NB4 (cell line): Measurements from ENCODE around the gene CAP2.

Experiments
- DNase-seq: peaks from one replicate; pipeline ENCODE4 v3.0.0; 2010; ENCODE audit warnings: low read depth
- H3K4me3 ChIP-seq: one replicate; pipeline ENCODE4 v1.5.1; 2011; ENCODE audit warnings: mild to moderate bottlenecking, low read depth, low read length, moderate library complexity
- CTCF ChIP-seq: IDR thresholded peaks from one replicate; pipeline ENCODE4 v1.5.1; 2012; ENCODE audit warnings: low read depth, low read length
- MAX ChIP-seq: IDR thresholded peaks from 2 replicates; pipeline ENCODE4 v1.6.1; 2011; ENCODE audit warnings: low read depth, low read length
- MYC ChIP-seq: IDR thresholded peaks from 2 replicates; pipeline ENCODE4 v1.6.1; 2011; ENCODE audit warnings: low read depth, low read length
- POLR2A ChIP-seq: IDR thresholded peaks from 2 replicates; pipeline ENCODE4 v1.6.1; 2011; ENCODE audit warnings: mild to moderate bottlenecking; ENCODE audit not compliant: insufficient read length; ENCODE audit errors: extremely low read depth

Gene CAP2

GRCh38 chr6:17486680-17487079, 93.3 kb downstream of the CAP2 start:
- H3K4me3 ChIP-seq, result no peak overlapping the region
- TF ChIP-seq MYC, result no peak
- no peak for TF ChIP-seq CTCF
- TF ChIP-seq POLR2A, result no peak
- no peak for TF ChIP-seq MAX
- no peak for DNase-seq

GRCh38 chr6:17490724-17491123, 97.3 kb downstream of the CAP2 start:
- no peak overlapping the region for H3K4me3 ChIP-seq
- DNase-seq, result no peak
- TF ChIP-seq MYC (no peak), POLR2A (no peak), CTCF (no peak), MAX (no peak)

GRCh38 chr6:17491416-17492142, 98.2 kb downstream of the CAP2 start:
- no peak for DNase-seq
- no peak overlapping the region for H3K4me3 ChIP-seq
- TF ChIP-seq MAX (no peak), MYC (no peak), POLR2A (no peak), CTCF (no peak)

- no peak for DNase-seq
- no peak for TF ChIP-seq MAX
- TF ChIP-seq MYC, result no peak
- TF ChIP-seq CTCF, result no peak
- no peak for TF ChIP-seq POLR2A
- no peak overlapping the region for H3K4me3 ChIP-seq
Observed at GRCh38 chr6:17492350-17492749, 99.0 kb downstream of the CAP2 start.

GRCh38 chr6:17493286-17493685, 99.9 kb downstream of the CAP2 start:
- TF ChIP-seq MYC (no peak), POLR2A (no peak), CTCF (no peak), MAX (no peak)
- peak; percentile 9 for DNase-seq
- H3K4me3 ChIP-seq, result no peak overlapping the region

- no peak overlapping the region for H3K4me3 ChIP-seq
- TF ChIP-seq MYC (no peak), POLR2A (no peak), MAX (no peak), CTCF (no peak)
- no peak for DNase-seq
Observed at GRCh38 chr6:17494177-17494576, 100.8 kb downstream of the CAP2 start.
